Upper lobe of right lung (tissue), 1 donor: Measurements from ENCODE around the gene CLPSL2. TPM values are rescaled to one million over a fixed set of nuclear protein-coding genes. Genes with fewer than 3 reads are reported as not detected.
A peak's percentile ranks its signal among the peaks of the same experiment; 100 is the strongest.

Source experiments
- ATAC-seq: fragments of 200-7000 bp; cut with Tn5 transposase; one replicate; pipeline ENCODE4 v1.9.1; 2020; ENCODE audit warnings: mild to moderate bottlenecking, moderate library complexity
- DNase-seq: peaks from one replicate; pipeline ENCODE4 v3.0.0-alpha.2; 2020
- H3K27ac ChIP-seq: fragments of 200-600 bp; one replicate; pipeline ENCODE4 v1.8.0; 2022
- H3K27me3 ChIP-seq: fragments of 200-600 bp; one replicate; pipeline ENCODE4 v1.8.0; 2022; ENCODE audit warnings: mild to moderate bottlenecking
- H3K36me3 ChIP-seq: fragments of 200-600 bp; one replicate; pipeline ENCODE4 v1.8.0; 2022
- H3K4me1 ChIP-seq: fragments of 200-600 bp; one replicate; pipeline ENCODE4 v1.8.0; 2022
- H3K4me3 ChIP-seq: fragments of 200-600 bp; one replicate; pipeline ENCODE4 v1.8.0; 2022; ENCODE audit warnings: mild to moderate bottlenecking
- H3K9me3 ChIP-seq: fragments of 200-600 bp; one replicate; pipeline ENCODE4 v1.8.0; 2022
- intact Hi-C: fragments of 100-400 bp; cut with DNase I; formaldehyde crosslinking; loops from one replicate; pipeline ENCODE4 v1.11.0; 2022
- total RNA-seq: library from RNA; stranded (reverse); fragmentation: NEBNext Ultra II Directional; extraction: Animal tissue kit (Norgen Biotek cat#: 25700); gene quantifications from one replicate; pipeline ENCODE4 v1.2.1, GENCODE V29; 2021
- TF ChIP-seq, protein P1 (sequence below): fragments of 200-600 bp; IDR thresholded peaks from one replicate; pipeline ENCODE4 v1.8.0; 2022; ENCODE audit warnings: antibody characterized with exemption
- donor health status: DM: no; HTN: yes; CAD: no; lungs with severe emphysema.

CLPSL2 gene
- total RNA-seq, 1 donor from 2014 or later: not detected

- DNase-seq (peak; percentile 41), ATAC-seq (no peak)
- Histone ChIP-seq H3K9me3 (no peaks in the 10 kb centered on the region), H3K27ac (no peak overlapping the region), H3K36me3 (no peaks in the 10 kb centered on the region), H3K27me3 (peaks cover 29% of the 10 kb centered on the region), H3K4me3 (no peak overlapping the region), H3K4me1 (peaks cover 7% of the 10 kb centered on the region)
- TF ChIP-seq, protein P1, sequence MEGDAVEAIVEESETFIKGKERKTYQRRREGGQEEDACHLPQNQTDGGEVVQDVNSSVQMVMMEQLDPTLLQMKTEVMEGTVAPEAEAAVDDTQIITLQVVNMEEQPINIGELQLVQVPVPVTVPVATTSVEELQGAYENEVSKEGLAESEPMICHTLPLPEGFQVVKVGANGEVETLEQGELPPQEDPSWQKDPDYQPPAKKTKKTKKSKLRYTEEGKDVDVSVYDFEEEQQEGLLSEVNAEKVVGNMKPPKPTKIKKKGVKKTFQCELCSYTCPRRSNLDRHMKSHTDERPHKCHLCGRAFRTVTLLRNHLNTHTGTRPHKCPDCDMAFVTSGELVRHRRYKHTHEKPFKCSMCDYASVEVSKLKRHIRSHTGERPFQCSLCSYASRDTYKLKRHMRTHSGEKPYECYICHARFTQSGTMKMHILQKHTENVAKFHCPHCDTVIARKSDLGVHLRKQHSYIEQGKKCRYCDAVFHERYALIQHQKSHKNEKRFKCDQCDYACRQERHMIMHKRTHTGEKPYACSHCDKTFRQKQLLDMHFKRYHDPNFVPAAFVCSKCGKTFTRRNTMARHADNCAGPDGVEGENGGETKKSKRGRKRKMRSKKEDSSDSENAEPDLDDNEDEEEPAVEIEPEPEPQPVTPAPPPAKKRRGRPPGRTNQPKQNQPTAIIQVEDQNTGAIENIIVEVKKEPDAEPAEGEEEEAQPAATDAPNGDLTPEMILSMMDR: no peak
- intact Hi-C loops: no loop called here
Measured at GRCh38 chr6:35777356-35778102, 1.1 kb downstream of the CLPSL2 start.

- ATAC-seq (no peak), DNase-seq (peak; percentile 20)
- TF ChIP-seq, protein P1: no peak
- Histone ChIP-seq H3K4me3 (no peak overlapping the region), H3K27ac (no peak overlapping the region), H3K36me3 (no peaks in the 10 kb centered on the region), H3K27me3 (peaks cover 24% of the 10 kb centered on the region), H3K4me1 (peaks cover 7% of the 10 kb centered on the region), H3K9me3 (no peaks in the 10 kb centered on the region)
- intact Hi-C loops: no loop called here
Measured at GRCh38 chr6:35778437-35778836, 2.0 kb downstream of the CLPSL2 start.

DNA sequence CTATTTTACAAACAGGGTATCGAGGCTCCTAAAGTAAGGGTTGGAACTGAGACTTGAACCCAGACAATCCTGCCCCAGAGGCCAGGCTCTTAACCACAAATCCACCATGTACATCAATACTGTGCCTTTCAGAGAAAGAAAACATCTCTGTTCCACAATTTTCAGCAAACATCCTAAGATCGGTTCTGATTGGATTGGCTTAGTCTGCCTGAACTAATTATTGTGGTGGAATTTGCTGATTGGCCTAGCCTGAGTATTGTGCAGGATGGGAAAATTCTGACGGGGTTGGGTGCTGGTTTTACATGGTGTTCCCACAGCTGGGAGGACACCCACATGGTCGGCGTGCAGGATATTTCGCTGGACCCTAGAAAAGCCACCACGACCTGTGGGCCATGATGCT, 4.3 kb downstream of the CLPSL2 start, which contains the start of gene CLPSL1:
Gene CLPSL1 (plus strand): TSS at position 301 of the 400 bp plus-strand sequence. CDS start 92 bp downstream, at position 393.
- Histone ChIP-seq H3K9me3 (no peaks in the 10 kb centered on the region), H3K27me3 (peaks cover 16% of the 10 kb centered on the region), H3K27ac (no peak within 1 kb of the TSS), H3K36me3 (no peaks in the 10 kb centered on the region), H3K4me3 (no peak within 1 kb of the TSS), H3K4me1 (peaks cover 7% of the 10 kb centered on the region)
- no peak for DNase-seq
- no peak for ATAC-seq
- intact Hi-C loops: no loop called here
- TF ChIP-seq, protein P1: no peak

- H3K36me3 ChIP-seq: no peaks in the 10 kb centered on the region
- H3K4me3 ChIP-seq: no peak overlapping the region
- H3K9me3 ChIP-seq: no peaks in the 10 kb centered on the region
- ATAC-seq (no peak), DNase-seq (peak; percentile 12)
- H3K27ac ChIP-seq: no peak overlapping the region
- H3K27me3 ChIP-seq: peaks cover 16% of the 10 kb centered on the region
- intact Hi-C loops: no loop called here
- H3K4me1 ChIP-seq: peaks cover 4% of the 10 kb centered on the region
- TF ChIP-seq, protein P1: no peak
Measured at GRCh38 chr6:35781290-35781689, 4.9 kb downstream of the CLPSL2 start.

DNA sequence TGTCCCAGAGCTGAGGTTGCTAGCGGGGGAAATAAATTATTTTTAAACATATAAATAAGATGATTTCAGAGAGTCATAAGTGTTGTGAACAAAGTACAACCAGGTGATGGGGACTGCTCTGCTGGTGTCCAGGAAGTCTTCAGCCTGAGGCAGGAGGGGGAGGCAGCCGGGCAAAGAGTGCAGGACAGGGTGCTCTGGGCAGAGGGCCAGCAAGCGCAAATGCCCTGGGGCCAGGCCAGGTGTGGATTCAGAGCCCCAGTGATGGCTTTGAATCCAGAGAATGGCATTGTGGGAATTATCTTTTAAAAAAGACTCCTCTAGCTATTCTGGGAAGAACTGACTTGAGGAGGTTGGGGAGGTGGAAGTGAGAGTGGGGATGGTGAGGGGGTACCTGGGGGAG, 6.0 kb downstream of the CLPSL2 start:
- TF ChIP-seq, protein P1: no peak
- H3K4me3 ChIP-seq: no peak overlapping the region
- H3K27ac ChIP-seq: no peak overlapping the region
- intact Hi-C loops: no loop called here
- no peaks in the 10 kb centered on the region for H3K9me3 ChIP-seq
- ATAC-seq: no peak
- peaks cover 22% of the 10 kb centered on the region for H3K27me3 ChIP-seq
- H3K4me1 ChIP-seq: peaks cover 4% of the 10 kb centered on the region
- DNase-seq: peak; percentile 55
- no peaks in the 10 kb centered on the region for H3K36me3 ChIP-seq
